Esophagus muscularis mucosa (tissue), 4 donors: ENCODE results near the gene NKAIN2.

Experiments used
- CTCF ChIP-seq, 3 experiments: fragments of 200-600 bp in 2 of 3; fragments of 450-650 bp in 1 of 3; sonication (generic) in 2 of 3; IDR thresholded peaks; one replicate each; pipeline ENCODE4 v1.5.1; 2017 to 2019; ENCODE audit warnings: antibody characterized with exemption in 3 of 3, mild to moderate bottlenecking in 2 of 3, moderate library complexity in 1 of 3
- EP300 ChIP-seq: sonication (generic); formaldehyde crosslinking; IDR thresholded peaks from one replicate; pipeline ENCODE4 v1.6.1; 2017; ENCODE audit warnings: antibody characterized with exemption
- POLR2A ChIP-seq: fragments of 450-650 bp; IDR thresholded peaks from one replicate; pipeline ENCODE4 v1.6.1; 2017; ENCODE audit warnings: antibody characterized with exemption, moderate library complexity, mild to moderate bottlenecking, low read depth
- POLR2AphosphoS5 ChIP-seq, 2 donors: sonication (generic); formaldehyde crosslinking; IDR thresholded peaks; one replicate each; pipeline ENCODE4 v1.6.1; 2017; ENCODE audit warnings: antibody characterized with exemption in 2 of 2

GRCh38 chr6:124796464-124796970 lies 992.9 kb downstream of the NKAIN2 start:
- TF ChIP-seq POLR2AphosphoS5 (IDR thresholded peaks at IDR 0.05): no peak
- no peak for TF ChIP-seq CTCF (IDR thresholded peaks at IDR 0.05)
- TF ChIP-seq POLR2A: no peak
- no peak for TF ChIP-seq EP300
